ENCODE data around the gene CCDC12.

The CCDC12 gene

DNA sequence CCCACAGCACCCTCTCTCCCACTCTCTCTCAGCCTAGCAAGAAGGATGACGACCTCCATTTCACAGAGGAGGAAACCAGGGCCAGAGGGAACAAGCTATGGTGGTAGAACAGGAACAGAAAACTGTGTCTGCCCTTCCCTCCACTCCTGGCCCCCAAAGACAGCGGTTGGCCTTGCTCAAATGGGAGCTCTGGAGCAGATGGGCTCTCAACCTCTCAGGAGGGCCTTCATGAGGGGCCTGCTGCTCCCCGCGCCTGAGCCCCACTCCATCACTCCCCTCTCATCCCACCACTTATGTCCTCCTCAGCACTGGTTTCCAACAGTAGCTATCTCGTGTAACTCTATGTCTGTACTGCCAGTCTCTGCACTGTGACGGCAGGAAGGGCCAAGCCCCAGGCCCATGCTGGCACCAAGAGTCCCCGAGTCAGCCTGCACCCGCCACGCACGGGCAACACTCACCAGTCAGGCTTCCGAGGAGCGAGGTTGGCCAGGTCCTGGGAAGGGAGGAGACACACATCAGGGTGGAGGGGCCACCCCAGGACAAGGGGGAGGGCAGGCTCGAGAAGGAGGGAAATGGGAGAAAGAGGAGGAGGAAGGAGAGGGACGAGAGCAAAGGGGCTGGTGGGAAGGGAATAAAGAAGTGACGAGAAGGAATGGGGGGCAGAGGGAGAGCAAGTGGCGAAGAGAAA lies 53.5 kb downstream of the CCDC12 start:
- no peak for DNase-seq (ENCODE audit: low read depth)
- no peak overlapping the region for H3K4me3 ChIP-seq (ENCODE audit: low read length)

DNA sequence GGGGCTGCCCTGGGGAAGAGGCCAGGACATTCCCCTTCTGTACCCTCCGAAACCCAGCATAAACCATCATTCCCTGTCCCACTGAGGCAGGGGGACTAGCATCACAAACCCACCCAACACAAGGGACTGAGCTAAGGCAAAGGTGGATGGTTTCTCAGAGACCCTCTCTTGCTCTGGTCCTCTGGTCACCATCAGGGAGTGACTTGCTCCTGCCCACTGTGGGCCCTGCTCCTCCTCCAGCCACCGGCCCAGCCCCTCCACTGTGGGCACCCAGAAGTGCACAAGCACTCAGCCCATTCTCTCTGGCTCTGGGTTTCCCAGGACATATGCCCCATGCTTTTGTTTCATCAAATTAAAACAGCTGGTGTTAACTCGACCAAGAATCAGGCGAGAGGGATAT lies 54.1 kb downstream of the CCDC12 start:
- TF ChIP-seq, protein P1, sequence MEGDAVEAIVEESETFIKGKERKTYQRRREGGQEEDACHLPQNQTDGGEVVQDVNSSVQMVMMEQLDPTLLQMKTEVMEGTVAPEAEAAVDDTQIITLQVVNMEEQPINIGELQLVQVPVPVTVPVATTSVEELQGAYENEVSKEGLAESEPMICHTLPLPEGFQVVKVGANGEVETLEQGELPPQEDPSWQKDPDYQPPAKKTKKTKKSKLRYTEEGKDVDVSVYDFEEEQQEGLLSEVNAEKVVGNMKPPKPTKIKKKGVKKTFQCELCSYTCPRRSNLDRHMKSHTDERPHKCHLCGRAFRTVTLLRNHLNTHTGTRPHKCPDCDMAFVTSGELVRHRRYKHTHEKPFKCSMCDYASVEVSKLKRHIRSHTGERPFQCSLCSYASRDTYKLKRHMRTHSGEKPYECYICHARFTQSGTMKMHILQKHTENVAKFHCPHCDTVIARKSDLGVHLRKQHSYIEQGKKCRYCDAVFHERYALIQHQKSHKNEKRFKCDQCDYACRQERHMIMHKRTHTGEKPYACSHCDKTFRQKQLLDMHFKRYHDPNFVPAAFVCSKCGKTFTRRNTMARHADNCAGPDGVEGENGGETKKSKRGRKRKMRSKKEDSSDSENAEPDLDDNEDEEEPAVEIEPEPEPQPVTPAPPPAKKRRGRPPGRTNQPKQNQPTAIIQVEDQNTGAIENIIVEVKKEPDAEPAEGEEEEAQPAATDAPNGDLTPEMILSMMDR (IDR thresholded peaks at IDR 0.05; ENCODE audit: insufficient read depth, low read depth, low read length, missing control alignments) = no peak
- H3K4me3 ChIP-seq (ENCODE audit: low read length) = no peak overlapping the region

More for the DNA sequence above, 53.5 kb downstream of the CCDC12 start:
- TF ChIP-seq, protein P1 (IDR thresholded peaks at IDR 0.05; ENCODE audit: insufficient read depth, low read depth, low read length, missing control alignments) = no peak

DNA sequence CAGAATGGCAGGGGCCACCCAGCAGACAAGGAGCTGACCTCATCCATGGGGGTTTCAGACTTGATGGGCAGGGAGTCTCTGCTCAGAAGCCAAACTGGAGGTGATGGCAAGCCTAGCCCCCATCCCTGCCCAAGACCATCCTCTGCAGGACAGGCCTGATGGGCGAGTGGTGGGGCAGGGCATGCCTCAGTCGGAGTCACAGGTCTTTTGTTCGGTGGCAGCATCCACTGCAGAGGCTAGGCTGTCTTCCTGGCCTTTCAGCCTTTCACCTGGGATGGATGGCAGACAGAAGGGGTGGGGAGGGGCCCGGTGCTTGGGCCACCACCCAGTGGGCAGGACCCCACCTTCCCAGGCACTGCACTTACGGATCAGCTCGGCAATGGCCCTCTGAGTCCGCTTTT lies 54.7 kb downstream of the CCDC12 start:
- DNase-seq (ENCODE audit: low read depth) = no peak
- H3K4me3 ChIP-seq (ENCODE audit: low read length) = no peak overlapping the region
- TF ChIP-seq, protein P1 (IDR thresholded peaks at IDR 0.05; ENCODE audit: insufficient read depth, low read depth, low read length, missing control alignments) = no peak

More for the DNA sequence above, 54.1 kb downstream of the CCDC12 start:
- DNase-seq (ENCODE audit: low read depth) = no peak

DNA sequence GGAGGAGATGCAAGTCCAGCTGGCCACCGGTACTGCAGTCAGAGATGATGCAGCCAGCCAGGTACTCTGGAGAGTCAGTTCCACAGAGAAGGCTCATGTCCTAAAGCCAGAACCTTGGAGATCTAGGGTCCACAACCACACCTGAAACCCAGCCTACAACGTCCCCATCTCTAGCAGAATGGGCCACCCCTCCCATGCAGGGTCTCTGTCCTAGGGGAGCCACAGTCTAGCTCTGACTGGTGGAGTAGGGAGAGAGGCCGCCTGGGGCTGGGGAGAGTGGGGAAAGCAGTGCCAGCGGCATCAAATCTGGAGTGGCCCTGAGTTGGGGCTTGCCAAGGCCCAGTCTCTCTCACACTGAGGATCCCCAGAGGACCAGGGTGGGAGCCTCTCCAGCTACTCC lies 55.5 kb downstream of the CCDC12 start:
- H3K4me3 ChIP-seq (ENCODE audit: low read length) = no peak overlapping the region
- DNase-seq (ENCODE audit: low read depth) = no peak
- TF ChIP-seq, protein P1 (IDR thresholded peaks at IDR 0.05; ENCODE audit: insufficient read depth, low read depth, low read length, missing control alignments) = no peak

DNA sequence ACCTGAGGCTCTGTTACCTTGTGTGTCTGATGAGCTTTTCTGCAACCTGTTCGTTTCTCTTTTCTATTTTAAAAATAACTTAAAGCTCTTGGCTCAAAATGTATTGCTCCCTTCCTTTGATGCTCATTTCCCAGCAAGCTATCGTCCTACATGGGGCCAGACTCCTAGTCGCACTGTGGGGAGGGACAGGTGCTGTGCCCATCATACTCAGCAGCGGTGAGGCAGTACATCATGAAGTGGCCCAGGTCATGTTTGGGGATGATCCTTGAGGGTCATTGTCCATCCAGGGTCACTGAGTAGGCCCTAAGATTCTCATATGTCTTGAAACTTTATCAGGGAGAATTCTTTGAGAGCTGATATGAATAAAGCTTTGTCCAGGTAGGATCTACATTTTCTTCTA lies 57.9 kb downstream of the CCDC12 start:
- H3K4me3 ChIP-seq (ENCODE audit: low read length) = no peak overlapping the region
- no peak for DNase-seq (ENCODE audit: low read depth)
- TF ChIP-seq, protein P1 (IDR thresholded peaks at IDR 0.05; ENCODE audit: insufficient read depth, low read depth, low read length, missing control alignments) = no peak

DNA sequence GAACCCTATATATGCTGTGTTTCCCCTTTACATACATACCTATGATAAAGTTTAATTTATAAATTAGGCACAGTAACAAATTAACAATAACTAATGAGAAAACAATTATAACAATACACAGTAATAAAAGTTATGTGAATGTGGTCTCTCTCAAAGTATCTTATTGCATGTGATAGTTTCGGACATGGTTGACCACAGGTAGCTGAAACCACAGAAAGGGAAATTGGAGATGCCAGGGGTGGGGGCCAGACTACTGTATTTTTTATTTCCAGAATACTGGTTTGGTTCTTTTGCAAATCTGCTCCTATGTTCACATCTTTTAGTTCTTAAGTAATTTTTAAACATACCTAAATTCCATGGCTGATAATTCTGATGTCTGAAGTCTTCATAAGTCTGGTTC lies 58.3 kb downstream of the CCDC12 start:
- no peak for DNase-seq (ENCODE audit: low read depth)
- H3K4me3 ChIP-seq (ENCODE audit: low read length) = no peak overlapping the region
- TF ChIP-seq, protein P1 (IDR thresholded peaks at IDR 0.05; ENCODE audit: insufficient read depth, low read depth, low read length, missing control alignments) = no peak

DNA sequence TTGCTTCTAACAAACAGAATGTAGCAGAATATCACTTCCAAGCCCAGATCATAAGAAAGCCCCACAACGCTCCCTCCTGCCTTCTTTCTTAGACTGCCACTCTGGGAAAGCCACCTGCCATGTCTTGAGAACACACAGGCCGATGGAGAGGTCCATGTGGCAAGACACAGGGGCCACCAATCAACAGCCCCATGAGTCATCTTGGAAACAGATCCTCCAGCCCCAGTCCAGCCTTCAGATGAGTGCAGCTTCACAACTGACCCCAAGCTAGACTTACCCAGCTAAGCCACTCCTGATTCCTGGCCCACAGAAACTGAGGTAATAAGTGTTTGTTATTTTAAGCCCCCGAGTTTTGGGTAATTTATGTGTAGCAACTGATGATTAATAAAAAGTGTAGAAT lies 59.3 kb downstream of the CCDC12 start:
- no peak overlapping the region for H3K4me3 ChIP-seq (ENCODE audit: low read length)
- TF ChIP-seq, protein P1 (IDR thresholded peaks at IDR 0.05; ENCODE audit: insufficient read depth, low read depth, low read length, missing control alignments) = no peak
- no peak for DNase-seq (ENCODE audit: low read depth)
